CD14-positive monocyte (primary cell): ENCODE data around the gene ANXA5. TPM values are rescaled to one million over a fixed set of nuclear protein-coding genes. Genes with fewer than 3 reads are reported as not detected.

Experiments
- DNase-seq, 3 donors: peaks; one replicate each; pipeline ENCODE4 v3.0.0-alpha.2; 2011 to 2022
- H2AFZ ChIP-seq: 2 replicates; pipeline ENCODE4 v1.6.0; 2012; ENCODE audit warnings: mild to moderate bottlenecking, low read depth, low read length, inconsistent platforms; ENCODE audit not compliant: insufficient read depth, poor library complexity, severe bottlenecking
- H3K27ac ChIP-seq, 2 donors: 1 replicate in 1 of 2; 2 replicates in 1 of 2; pipeline ENCODE4 v1.5.1; 2012 to 2013; ENCODE audit warnings: low read length in 2 of 2, control low read depth in 1 of 2, inconsistent platforms in 1 of 2, low read depth in 1 of 2, mild to moderate bottlenecking in 1 of 2
- H3K27me3 ChIP-seq, 2 donors: one replicate each; pipeline versions ENCODE4 v1.6.0 to v1.6.1; 2011 to 2013; ENCODE audit warnings: low read length in 2 of 2; ENCODE audit not compliant: control insufficient read depth in 2 of 2, insufficient read depth in 2 of 2
- H3K36me3 ChIP-seq, 2 donors: replicated peaks in 1 of 2; 1 replicate in 1 of 2; 2 replicates in 1 of 2; pipeline versions ENCODE4 v1.5.1 to v1.6.1; 2012 to 2013; ENCODE audit warnings: low read length in 2 of 2, control low read depth in 1 of 2, inconsistent platforms in 1 of 2, mild to moderate bottlenecking in 1 of 2; ENCODE audit not compliant: insufficient read depth in 2 of 2, control insufficient read depth in 1 of 2
- H3K4me1 ChIP-seq, 2 donors: 1 replicate in 1 of 2; 2 replicates in 1 of 2; pipeline versions ENCODE4 v1.5.1 to v1.6.1; 2012 to 2013; ENCODE audit warnings: low read length in 2 of 2, control low read depth in 1 of 2, inconsistent platforms in 1 of 2, mild to moderate bottlenecking in 1 of 2, moderate library complexity in 1 of 2; ENCODE audit not compliant: insufficient read depth in 2 of 2, control insufficient read depth in 1 of 2
- H3K4me2 ChIP-seq: replicated peaks from 2 replicates; pipeline ENCODE3; 2012; ENCODE audit warnings: low read length, moderate library complexity, mild to moderate bottlenecking; ENCODE audit not compliant: poor library complexity, severe bottlenecking; ENCODE audit errors: extremely low read depth
- H3K4me3 ChIP-seq, 3 experiments: fragments of 200-600 bp in 1 of 3; sonication (generic) in 1 of 3; replicated peaks in 1 of 3; 1 replicate in 2 of 3; 2 replicates in 1 of 3; pipeline ENCODE4 v1.5.1; 2011 to 2013; ENCODE audit warnings: low read length in 3 of 3, mild to moderate bottlenecking in 3 of 3, control low read depth in 2 of 3, low read depth in 2 of 3, inconsistent platforms in 1 of 3, moderate library complexity in 1 of 3
- H3K79me2 ChIP-seq: 2 replicates; pipeline ENCODE4 v1.6.0; 2012; ENCODE audit warnings: mild to moderate bottlenecking, control low read depth, inconsistent platforms, low read length, moderate library complexity; ENCODE audit not compliant: insufficient read depth
- H3K9ac ChIP-seq: 2 replicates; pipeline ENCODE4 v1.6.0; 2017; ENCODE audit warnings: low read length, mild to moderate bottlenecking; ENCODE audit not compliant: insufficient read depth, poor library complexity, severe bottlenecking
- H3K9me3 ChIP-seq, 2 donors: replicated peaks in 1 of 2; 1 replicate in 1 of 2; 2 replicates in 1 of 2; pipeline versions ENCODE4 v1.5.1 to v1.6.1; 2012 to 2013; ENCODE audit warnings: low read length in 2 of 2, control low read depth in 1 of 2; ENCODE audit not compliant: control insufficient read depth in 1 of 2, insufficient read depth in 1 of 2
- H4K20me1 ChIP-seq: 2 replicates; pipeline ENCODE4 v1.6.0; 2012; ENCODE audit warnings: mild to moderate bottlenecking, low read length, control low read depth, moderate library complexity; ENCODE audit not compliant: insufficient read depth
- H3K27ac Mint-ChIP-seq, 7 donors: one replicate each; pipeline ENCODE4 v1.8.0; 2020; ENCODE audit warnings: mild to moderate bottlenecking in 7 of 7, mixed read lengths in 7 of 7, moderate library complexity in 6 of 7, inconsistent platforms in 2 of 7
- H3K27me3 Mint-ChIP-seq, 3 donors: one replicate each; pipeline ENCODE4 v1.8.0; 2021 to 2022; ENCODE audit warnings: low read depth in 3 of 3, mild to moderate bottlenecking in 3 of 3, mixed read lengths in 3 of 3, moderate library complexity in 3 of 3, inconsistent platforms in 1 of 3
- H3K36me3 Mint-ChIP-seq, 2 donors: one replicate each; pipeline ENCODE4 v1.8.0; 2020; ENCODE audit warnings: mixed read lengths in 2 of 2, inconsistent platforms in 1 of 2, mild to moderate bottlenecking in 1 of 2
- H3K4me1 Mint-ChIP-seq: one replicate; pipeline ENCODE4 v1.8.0; 2020; ENCODE audit warnings: mild to moderate bottlenecking, mixed read lengths
- H3K4me3 Mint-ChIP-seq, 2 donors: one replicate each; pipeline ENCODE4 v1.8.0; 2020; ENCODE audit warnings: mild to moderate bottlenecking in 2 of 2, mixed read lengths in 2 of 2, moderate library complexity in 1 of 2
- H3K9me3 Mint-ChIP-seq, 7 donors: one replicate each; pipeline ENCODE4 v1.8.0; 2020 to 2022; ENCODE audit warnings: mixed read lengths in 7 of 7, mild to moderate bottlenecking in 6 of 7, moderate library complexity in 6 of 7, inconsistent platforms in 2 of 7
- WGBS: methylation state at CpG from one replicate; pipeline ENCODE4 v1.1.5; 2013; ENCODE audit warnings: missing lambda C conversion rate; ENCODE audit not compliant: insufficient coverage; 5-methylcytosine and 5-hydroxymethylcytosine counted together
- intact Hi-C, 2 donors: fragments of 100-400 bp; cut with micrococcal nuclease; formaldehyde crosslinking; loops; one replicate each; pipeline versions ENCODE4 v1.15.0 to v1.15.1; 2023
- polyA plus RNA-seq, 3 donors: library from polyadenylated mRNA; depleted of rRNA in 1 of 3; unstranded in 2 of 3; stranded (reverse) in 1 of 3; fragments of 300-500 nt in 2 of 3; fragments of >200 nt in 1 of 3; fragmentation: Illumina TruSeq in 2 of 3; gene quantifications; 1 replicate in 2 of 3; 2 replicates in 1 of 3; pipeline ENCODE4 v1.2.3, GENCODE V29; 2012 to 2021
- TF ChIP-seq, protein P1 (sequence below): fragments of 200-600 bp; IDR thresholded peaks from one replicate; pipeline ENCODE4 v1.8.0; 2022; ENCODE audit warnings: antibody characterized with exemption, mild to moderate bottlenecking

ANXA5 gene
- polyA plus RNA-seq, 3 donors: 312 to 796 (median 752) TPM

DNA sequence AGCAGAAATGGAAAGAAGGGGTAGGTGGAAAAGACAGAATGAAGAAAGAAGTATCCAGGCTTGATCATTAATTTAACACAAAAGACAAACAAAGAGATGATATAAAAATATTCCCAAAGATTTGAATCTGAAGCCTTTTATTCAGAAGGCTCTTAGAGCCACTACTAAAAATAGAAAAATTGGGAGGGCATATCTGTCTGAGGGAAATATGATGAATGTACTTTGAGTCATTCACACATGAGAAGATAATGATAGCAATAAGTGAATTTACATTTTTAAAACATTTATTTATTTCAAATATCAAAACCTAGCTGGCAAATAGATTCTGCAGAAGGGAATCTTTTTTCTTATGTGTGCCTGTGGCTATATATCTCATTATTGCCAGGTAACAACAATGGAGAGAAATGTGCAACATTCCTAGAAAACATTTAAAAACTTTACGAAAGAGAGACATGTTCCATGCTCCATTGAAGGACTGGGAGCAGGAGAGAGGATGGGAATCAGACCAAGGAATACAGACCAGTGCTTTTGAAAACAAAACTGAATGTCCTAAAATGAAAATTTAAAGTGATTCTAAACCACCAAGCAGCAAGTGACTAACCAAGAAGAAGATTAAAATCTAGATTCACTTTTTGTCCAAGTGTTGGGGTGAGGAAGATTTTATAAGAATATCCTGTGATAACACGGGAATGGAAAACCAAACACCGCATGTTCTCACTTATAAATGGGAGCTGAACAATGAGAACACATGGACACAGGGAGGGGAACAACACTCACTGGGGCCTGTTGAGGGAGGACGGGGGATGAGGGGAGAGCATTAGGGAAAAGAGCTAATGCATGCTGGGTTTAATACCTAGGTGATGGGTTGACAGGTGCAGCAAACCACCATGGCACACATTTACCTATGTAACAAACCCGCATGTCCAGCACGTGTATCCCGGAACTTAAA is 41.2 kb downstream of the ANXA5 start:
- intact Hi-C loops: no loop called here
- no peak overlapping the region for H3K4me3 ChIP-seq
- no peaks in the 10 kb centered on the region for H3K27me3 ChIP-seq
- TF ChIP-seq, protein P1, sequence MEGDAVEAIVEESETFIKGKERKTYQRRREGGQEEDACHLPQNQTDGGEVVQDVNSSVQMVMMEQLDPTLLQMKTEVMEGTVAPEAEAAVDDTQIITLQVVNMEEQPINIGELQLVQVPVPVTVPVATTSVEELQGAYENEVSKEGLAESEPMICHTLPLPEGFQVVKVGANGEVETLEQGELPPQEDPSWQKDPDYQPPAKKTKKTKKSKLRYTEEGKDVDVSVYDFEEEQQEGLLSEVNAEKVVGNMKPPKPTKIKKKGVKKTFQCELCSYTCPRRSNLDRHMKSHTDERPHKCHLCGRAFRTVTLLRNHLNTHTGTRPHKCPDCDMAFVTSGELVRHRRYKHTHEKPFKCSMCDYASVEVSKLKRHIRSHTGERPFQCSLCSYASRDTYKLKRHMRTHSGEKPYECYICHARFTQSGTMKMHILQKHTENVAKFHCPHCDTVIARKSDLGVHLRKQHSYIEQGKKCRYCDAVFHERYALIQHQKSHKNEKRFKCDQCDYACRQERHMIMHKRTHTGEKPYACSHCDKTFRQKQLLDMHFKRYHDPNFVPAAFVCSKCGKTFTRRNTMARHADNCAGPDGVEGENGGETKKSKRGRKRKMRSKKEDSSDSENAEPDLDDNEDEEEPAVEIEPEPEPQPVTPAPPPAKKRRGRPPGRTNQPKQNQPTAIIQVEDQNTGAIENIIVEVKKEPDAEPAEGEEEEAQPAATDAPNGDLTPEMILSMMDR: peak; percentile 7
- WGBS: 86% methylated on average over 3 of the region's 7 CpGs
- no peak overlapping the region for H3K27ac ChIP-seq
- no peak overlapping the region for H3K4me3 Mint-ChIP-seq
- peaks cover 2 to 5% (median 4%) of the 10 kb centered on the region in 3 donors for H3K27me3 Mint-ChIP-seq
- peaks cover 2% of the 10 kb centered on the region in 2 donors for H3K36me3 Mint-ChIP-seq
- H3K4me2 ChIP-seq: no peak overlapping the region
- H3K4me1 ChIP-seq: no peaks in the 10 kb centered on the region
- no peaks in the 10 kb centered on the region for H3K79me2 ChIP-seq
- H4K20me1 ChIP-seq: no peaks in the 10 kb centered on the region
- H3K9me3 ChIP-seq: no peaks in the 10 kb centered on the region
- no peak overlapping the region for H3K9ac ChIP-seq
- H3K9me3 Mint-ChIP-seq: peaks cover 0 to 6% (median 0%) of the 10 kb centered on the region in 7 donors
- H3K36me3 ChIP-seq: no peaks in the 10 kb centered on the region
- no peaks in the 10 kb centered on the region for H3K4me1 Mint-ChIP-seq
- no peak overlapping the region for H3K27ac Mint-ChIP-seq
- no peak for DNase-seq
- H2AFZ ChIP-seq: no peak overlapping the region

DNA sequence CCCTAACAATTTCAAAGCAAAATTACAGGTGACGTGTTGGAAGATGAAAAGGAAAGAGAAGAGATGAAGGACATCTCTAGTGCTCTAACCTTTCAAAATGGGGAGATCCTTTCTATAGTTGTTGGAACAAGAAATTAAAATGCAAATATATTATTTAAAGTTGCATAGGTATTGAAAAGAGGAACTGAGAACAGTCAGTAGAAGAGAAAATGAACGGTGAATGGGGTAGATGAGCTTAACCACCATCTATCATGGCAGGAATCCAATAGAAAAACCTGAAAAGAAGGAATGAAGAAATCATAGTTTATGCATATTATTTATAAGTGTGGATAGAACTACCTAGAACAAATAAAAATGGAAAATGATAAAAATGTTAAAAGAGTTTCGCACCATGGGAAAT is 42.0 kb downstream of the ANXA5 start:
- no peak overlapping the region for H3K4me3 ChIP-seq
- Mint-ChIP-seq H3K36me3 (no peaks in the 10 kb centered on the region), H3K27me3 (peaks cover 2 to 6% (median 4%) of the 10 kb centered on the region in 3 donors), H3K4me3 (no peak overlapping the region), H3K4me1 (no peaks in the 10 kb centered on the region), H3K9me3 (peaks cover 0 to 3% (median 0%) of the 10 kb centered on the region in 7 donors), H3K27ac (no peak overlapping the region)
- H3K4me1 ChIP-seq: no peaks in the 10 kb centered on the region
- WGBS: no CpG with 5 or more reads among the region's 3 CpGs
- DNase-seq: no peak
- no peaks in the 10 kb centered on the region for H3K79me2 ChIP-seq
- TF ChIP-seq, protein P1: no peak
- H3K27ac ChIP-seq: no peak overlapping the region
- H2AFZ ChIP-seq: no peak overlapping the region
- H3K9ac ChIP-seq: no peak overlapping the region
- no peaks in the 10 kb centered on the region for H3K36me3 ChIP-seq
- no peaks in the 10 kb centered on the region for H3K9me3 ChIP-seq
- intact Hi-C loops: no loop called here
- H3K27me3 ChIP-seq: no peaks in the 10 kb centered on the region
- no peaks in the 10 kb centered on the region for H4K20me1 ChIP-seq
- H3K4me2 ChIP-seq: no peak overlapping the region
